ENCODE measurements around the gene BAIAP2.
A peak's percentile ranks its signal among the peaks of the same experiment; 100 is the strongest.

Gene BAIAP2

GRCh38 chr17:81084680-81085419 is 49.9 kb downstream of the BAIAP2 start:
- no peak overlapping the region for H2AFZ ChIP-seq (ENCODE audit: low read depth, low read length)
- no peaks in the 10 kb centered on the region for H3K9me3 ChIP-seq (ENCODE audit: low read length)
- no peaks in the 10 kb centered on the region for H3K4me1 ChIP-seq (ENCODE audit: insufficient read depth, low read length)
- H3K36me3 ChIP-seq (ENCODE audit: insufficient read depth, low read length) = peaks cover 63% of the 10 kb centered on the region
- no peaks in the 10 kb centered on the region for H3K27me3 ChIP-seq (ENCODE audit: insufficient read depth, low read length)
- H3K4me3 ChIP-seq (ENCODE audit: low read length) = no peak overlapping the region

GRCh38 chr17:81085420-81085911 is 50.5 kb downstream of the BAIAP2 start:
- no peaks in the 10 kb centered on the region for H3K9me3 ChIP-seq (ENCODE audit: low read length)
- H3K36me3 ChIP-seq (ENCODE audit: insufficient read depth, low read length) = peaks cover 58% of the 10 kb centered on the region
- no peak overlapping the region for H2AFZ ChIP-seq (ENCODE audit: low read depth, low read length)
- H3K27me3 ChIP-seq (ENCODE audit: insufficient read depth, low read length) = no peaks in the 10 kb centered on the region
- H3K4me1 ChIP-seq (ENCODE audit: insufficient read depth, low read length) = peaks cover 3% of the 10 kb centered on the region
- H3K4me3 ChIP-seq (ENCODE audit: low read length) = no peak overlapping the region

- Histone ChIP-seq H3K9me3 (ENCODE audit: low read length) (no peaks in the 10 kb centered on the region), H3K36me3 (ENCODE audit: insufficient read depth, low read length) (peaks cover 48% of the 10 kb centered on the region), H2AFZ (ENCODE audit: low read depth, low read length) (no peak overlapping the region), H3K4me3 (ENCODE audit: low read length) (no peak overlapping the region), H3K4me1 (ENCODE audit: insufficient read depth, low read length) (peaks cover 12% of the 10 kb centered on the region), H3K27me3 (ENCODE audit: insufficient read depth, low read length) (no peaks in the 10 kb centered on the region)
These were observed 52.0 kb downstream of the BAIAP2 start for GRCh38 chr17:81086789-81087551.

GRCh38 chr17:81090361-81091136 is 55.6 kb downstream of the BAIAP2 start:
- H3K4me1 ChIP-seq (ENCODE audit: insufficient read depth, low read length) = peaks cover 44% of the 10 kb centered on the region
- no peak overlapping the region for H2AFZ ChIP-seq (ENCODE audit: low read depth, low read length)
- no peaks in the 10 kb centered on the region for H3K27me3 ChIP-seq (ENCODE audit: insufficient read depth, low read length)

GRCh38 chr17:81091154-81091553 is 56.2 kb downstream of the BAIAP2 start:
- H3K9me3 ChIP-seq (ENCODE audit: low read length) = no peaks in the 10 kb centered on the region
- peaks cover 50% of the 10 kb centered on the region for H3K4me1 ChIP-seq (ENCODE audit: insufficient read depth, low read length)
- H3K27me3 ChIP-seq (ENCODE audit: insufficient read depth, low read length) = no peaks in the 10 kb centered on the region
- peaks cover 31% of the 10 kb centered on the region for H3K36me3 ChIP-seq (ENCODE audit: insufficient read depth, low read length)
- no peak overlapping the region for H3K4me3 ChIP-seq (ENCODE audit: low read length)
- no peak overlapping the region for H2AFZ ChIP-seq (ENCODE audit: low read depth, low read length)

More at GRCh38 chr17:81090361-81091136, 55.6 kb downstream of the BAIAP2 start:
- Histone ChIP-seq H3K9me3 (ENCODE audit: low read length) (no peaks in the 10 kb centered on the region), H3K36me3 (ENCODE audit: insufficient read depth, low read length) (peaks cover 34% of the 10 kb centered on the region), H3K4me3 (ENCODE audit: low read length) (no peak overlapping the region)

GRCh38 chr17:81091774-81092517 is 57.0 kb downstream of the BAIAP2 start:
- Histone ChIP-seq H2AFZ (ENCODE audit: low read depth, low read length) (no peak overlapping the region), H3K36me3 (ENCODE audit: insufficient read depth, low read length) (peaks cover 23% of the 10 kb centered on the region), H3K4me1 (ENCODE audit: insufficient read depth, low read length) (peaks cover 58% of the 10 kb centered on the region), H3K27me3 (ENCODE audit: insufficient read depth, low read length) (no peaks in the 10 kb centered on the region), H3K4me3 (ENCODE audit: low read length) (no peak overlapping the region), H3K9me3 (ENCODE audit: low read length) (no peaks in the 10 kb centered on the region)

- Histone ChIP-seq H3K4me1 (ENCODE audit: insufficient read depth, low read length) (peaks cover 64% of the 10 kb centered on the region), H3K27me3 (ENCODE audit: insufficient read depth, low read length) (no peaks in the 10 kb centered on the region), H3K9me3 (ENCODE audit: low read length) (no peaks in the 10 kb centered on the region), H3K4me3 (ENCODE audit: low read length) (no peak overlapping the region), H2AFZ (ENCODE audit: low read depth, low read length) (no peak overlapping the region), H3K36me3 (ENCODE audit: insufficient read depth, low read length) (peaks cover 16% of the 10 kb centered on the region)
These were observed 57.7 kb downstream of the BAIAP2 start for GRCh38 chr17:81092518-81093095.

- Histone ChIP-seq H3K9me3 (ENCODE audit: low read length) (no peaks in the 10 kb centered on the region), H3K4me3 (ENCODE audit: low read length) (no peak overlapping the region), H3K4me1 (ENCODE audit: insufficient read depth, low read length) (peaks cover 70% of the 10 kb centered on the region), H3K27me3 (ENCODE audit: insufficient read depth, low read length) (no peaks in the 10 kb centered on the region), H2AFZ (ENCODE audit: low read depth, low read length) (no peak overlapping the region), H3K36me3 (ENCODE audit: insufficient read depth, low read length) (peaks cover 4% of the 10 kb centered on the region)
These were observed 58.9 kb downstream of the BAIAP2 start for GRCh38 chr17:81093619-81094508.

- Histone ChIP-seq H3K9me3 (ENCODE audit: low read length) (no peaks in the 10 kb centered on the region), H2AFZ (ENCODE audit: low read depth, low read length) (no peak overlapping the region), H3K4me1 (ENCODE audit: insufficient read depth, low read length) (peaks cover 74% of the 10 kb centered on the region), H3K27me3 (ENCODE audit: insufficient read depth, low read length) (no peaks in the 10 kb centered on the region), H3K4me3 (ENCODE audit: low read length) (peak overlapping the region; percentile 14), H3K36me3 (ENCODE audit: insufficient read depth, low read length) (no peaks in the 10 kb centered on the region)
These were observed 59.8 kb downstream of the BAIAP2 start for GRCh38 chr17:81094509-81095382.

GRCh38 chr17:81095383-81095762 is 60.4 kb downstream of the BAIAP2 start:
- peaks cover 4% of the 10 kb centered on the region for H3K36me3 ChIP-seq (ENCODE audit: insufficient read depth, low read length)
- no peaks in the 10 kb centered on the region for H3K27me3 ChIP-seq (ENCODE audit: insufficient read depth, low read length)
- peaks cover 74% of the 10 kb centered on the region for H3K4me1 ChIP-seq (ENCODE audit: insufficient read depth, low read length)
- no peaks in the 10 kb centered on the region for H3K9me3 ChIP-seq (ENCODE audit: low read length)
- H3K4me3 ChIP-seq (ENCODE audit: low read length) = peak overlapping the region; percentile 14
- no peak overlapping the region for H2AFZ ChIP-seq (ENCODE audit: low read depth, low read length)

- no peak overlapping the region for H2AFZ ChIP-seq (ENCODE audit: low read depth, low read length)
- peaks cover 16% of the 10 kb centered on the region for H3K36me3 ChIP-seq (ENCODE audit: insufficient read depth, low read length)
- no peaks in the 10 kb centered on the region for H3K27me3 ChIP-seq (ENCODE audit: insufficient read depth, low read length)
- H3K4me3 ChIP-seq (ENCODE audit: low read length) = no peak overlapping the region
- no peaks in the 10 kb centered on the region for H3K9me3 ChIP-seq (ENCODE audit: low read length)
- H3K4me1 ChIP-seq (ENCODE audit: insufficient read depth, low read length) = peaks cover 71% of the 10 kb centered on the region
These were observed 61.8 kb downstream of the BAIAP2 start for GRCh38 chr17:81096741-81097133.
